ENCODE data around the gene TBX21. TPM values are rescaled to one million over a fixed set of nuclear protein-coding genes. Genes with fewer than 3 reads are reported as not detected.
A peak's percentile ranks its signal among the peaks of the same experiment; 100 is the strongest.

The TBX21 gene
- total RNA-seq, 2 experiments from 2014 or later: 10.6 to 12.3 TPM

DNA sequence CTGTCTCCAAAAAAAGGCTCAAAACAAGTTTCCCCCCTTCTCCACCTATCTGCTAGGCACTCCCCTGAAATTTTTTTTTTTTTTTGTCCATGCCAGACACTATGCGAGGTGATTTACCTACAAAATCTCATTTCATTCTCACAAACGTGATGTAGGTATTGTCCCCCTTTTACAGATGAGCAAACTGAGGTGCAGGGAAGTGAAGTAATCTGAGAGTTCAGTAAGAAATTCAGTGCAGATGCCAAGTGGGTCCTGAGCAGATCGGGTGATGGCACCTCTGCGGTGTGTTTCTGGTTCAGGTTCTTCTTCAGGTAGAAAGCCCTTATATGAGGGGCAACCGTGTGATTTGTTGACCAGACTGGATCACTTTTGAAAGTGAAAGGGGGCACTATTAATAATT, 29.4 kb upstream of the TBX21 start:
- H3K36me3 Mint-ChIP-seq (ENCODE audit: low read depth): no peaks in the 10 kb centered on the region
- Histone ChIP-seq H3K4me3 (ENCODE audit: low read length) (peak overlapping the region; percentile 31), H3K27ac (ENCODE audit: low read depth in 1 of 2, low read length in 2 of 2) (peak overlapping the region in 1 of 2 donors; percentile 7), H3K36me3 (ENCODE audit: insufficient read depth, low read length) (no peaks in the 10 kb centered on the region), H3K4me1 (ENCODE audit: insufficient read depth, low read length) (peaks cover 90% of the 10 kb centered on the region), H3K27me3 (ENCODE audit: control insufficient read depth in 1 of 2, insufficient read depth in 2 of 2, low read length in 2 of 2) (no peaks in the 10 kb centered on the region), H3K9me3 (ENCODE audit: control insufficient read depth in 1 of 2, insufficient read depth in 1 of 2, low read length in 2 of 2) (no peaks in the 10 kb centered on the region)
- no peak for DNase-seq
- ChIA-PET POLR2A (interaction anchor here (0.6 to 1.6 kb wide), 3 partner anchors 16 to 282 kb away, joined by 3 to 7 read pairs (median 3); partner anchors contain the start of gene KPNB1), CTCF (interaction anchor here (1.8 kb wide), 1 partner anchor 29 kb away, joined by 5 read pairs; the partner anchor contains the start of gene TBX21)
- H3K9me3 Mint-ChIP-seq: no peaks in the 10 kb centered on the region
- intact Hi-C loops (cut with DNase I, micrococcal nuclease): no loop called here
- TF ChIP-seq CTCF (IDR thresholded peaks at IDR 0.05): no peak
- H3K4me3 Mint-ChIP-seq: peak overlapping the region; percentile 32
- ATAC-seq (ENCODE audit: poor library complexity): no peak
- H3K27me3 Mint-ChIP-seq: no peaks in the 10 kb centered on the region
- H3K4me1 Mint-ChIP-seq (ENCODE audit: low read depth): peaks cover 71% of the 10 kb centered on the region
- H3K27ac Mint-ChIP-seq: peak overlapping the region; percentile 49

DNA sequence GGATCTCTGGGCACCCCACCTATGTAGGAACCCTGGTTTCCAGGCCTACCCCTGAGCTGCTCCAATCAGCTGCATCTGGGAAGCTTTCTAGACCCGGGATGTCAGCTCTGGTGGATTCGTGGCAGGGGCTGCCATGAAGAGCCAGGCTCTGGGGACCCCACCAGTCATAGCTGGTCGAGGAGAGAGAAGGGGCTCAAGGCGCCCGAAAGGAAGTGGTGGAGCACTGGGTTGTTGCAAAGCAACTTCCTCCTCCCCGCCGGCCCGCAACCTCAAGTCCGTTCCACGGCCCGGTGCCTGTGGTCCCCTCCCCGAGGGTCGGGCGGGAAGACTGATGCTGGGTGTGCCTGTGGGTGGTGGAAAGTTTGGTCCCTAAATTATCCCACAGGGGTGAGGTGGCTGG, 28.9 kb upstream of the TBX21 start:
- Mint-ChIP-seq H3K9me3 (no peaks in the 10 kb centered on the region), H3K27me3 (no peaks in the 10 kb centered on the region)

GRCh38 chr17:47704736-47705135, 28.3 kb upstream of the TBX21 start:
- ATAC-seq (ENCODE audit: poor library complexity) (no peak), DNase-seq (peak in 1 of 14 experiments; percentile 19)
- Mint-ChIP-seq H3K27ac (no peak overlapping the region), H3K9me3 (no peaks in the 10 kb centered on the region), H3K36me3 (ENCODE audit: low read depth) (no peaks in the 10 kb centered on the region), H3K4me1 (ENCODE audit: low read depth) (peaks cover 67% of the 10 kb centered on the region), H3K27me3 (no peaks in the 10 kb centered on the region), H3K4me3 (peak overlapping the region; percentile 32)
- CTCF ChIA-PET: interaction anchor here (1.8 kb wide), 1 partner anchor 28 kb away, joined by 5 read pairs; the partner anchor contains the start of gene TBX21
- Histone ChIP-seq H3K36me3 (ENCODE audit: insufficient read depth, low read length) (no peaks in the 10 kb centered on the region), H3K27me3 (ENCODE audit: control insufficient read depth in 1 of 2, insufficient read depth in 2 of 2, low read length in 2 of 2) (no peaks in the 10 kb centered on the region), H3K4me3 (ENCODE audit: low read length) (no peak overlapping the region), H3K27ac (ENCODE audit: low read depth in 1 of 2, low read length in 2 of 2) (peak overlapping the region in 1 of 2 donors; percentile 20), H3K4me1 (ENCODE audit: insufficient read depth, low read length) (peaks cover 82% of the 10 kb centered on the region), H3K9me3 (ENCODE audit: control insufficient read depth in 1 of 2, insufficient read depth in 1 of 2, low read length in 2 of 2) (no peaks in the 10 kb centered on the region)
- intact Hi-C loops (cut with DNase I, micrococcal nuclease): no loop called here
- POLR2A ChIA-PET: interaction anchor here (1.6 kb wide), 1 partner anchor 54 kb away, joined by 7 read pairs; the partner anchor contains the start of gene KPNB1
- no peak for TF ChIP-seq CTCF (IDR thresholded peaks at IDR 0.05)

More for the DNA sequence above, 28.9 kb upstream of the TBX21 start:
- Histone ChIP-seq H3K4me3 (ENCODE audit: low read length) (no peak overlapping the region), H3K27me3 (ENCODE audit: control insufficient read depth in 1 of 2, insufficient read depth in 2 of 2, low read length in 2 of 2) (no peaks in the 10 kb centered on the region), H3K36me3 (ENCODE audit: insufficient read depth, low read length) (no peaks in the 10 kb centered on the region), H3K4me1 (ENCODE audit: insufficient read depth, low read length) (peaks cover 87% of the 10 kb centered on the region), H3K27ac (ENCODE audit: low read depth in 1 of 2, low read length in 2 of 2) (peak overlapping the region in 1 of 2 donors; percentile 20), H3K9me3 (ENCODE audit: control insufficient read depth in 1 of 2, insufficient read depth in 1 of 2, low read length in 2 of 2) (no peaks in the 10 kb centered on the region)
- no peak overlapping the region for H3K27ac Mint-ChIP-seq
- intact Hi-C loops (cut with DNase I, micrococcal nuclease): no loop called here
- peak overlapping the region; percentile 32 for H3K4me3 Mint-ChIP-seq
- no peak for TF ChIP-seq CTCF (IDR thresholded peaks at IDR 0.05)
- POLR2A ChIA-PET: interaction anchor here (0.6 to 1.6 kb wide), 3 partner anchors 16 to 282 kb away, joined by 3 to 7 read pairs (median 3); partner anchors contain the start of gene KPNB1
- H3K4me1 Mint-ChIP-seq (ENCODE audit: low read depth): peaks cover 71% of the 10 kb centered on the region
- no peak for ATAC-seq (ENCODE audit: poor library complexity)
- no peaks in the 10 kb centered on the region for H3K36me3 Mint-ChIP-seq (ENCODE audit: low read depth)
- DNase-seq: peak in 3 of 14 experiments; percentile 46 to 54 (median 47)
- CTCF ChIA-PET: interaction anchor here (1.8 kb wide), 1 partner anchor 29 kb away, joined by 5 read pairs; the partner anchor contains the start of gene TBX21

Measured in CD4-positive, alpha-beta T cell (primary cell).